ENCODE measurements around the gene NAB2. TPM values are rescaled to one million over a fixed set of nuclear protein-coding genes. Genes with fewer than 3 reads are reported as not detected.

Gene NAB2
- polyA plus RNA-seq, 3 donors = 1.00 to 8.3 (median 2.7) TPM

GRCh38 chr12:57097554-57097835 is 8.6 kb downstream of the NAB2 start:
- Mint-ChIP-seq H3K9me3 (no peaks in the 10 kb centered on the region), H3K36me3 (peaks cover 79% of the 10 kb centered on the region in 2 donors), H3K27me3 (ENCODE audit: low read depth in 3 of 3) (peaks cover 0 to 2% (median 0%) of the 10 kb centered on the region in 3 donors), H3K27ac (peak overlapping the region in 2 of 7 donors; percentile 13 to 55), H3K4me1 (peaks cover 41% of the 10 kb centered on the region), H3K4me3 (no peak overlapping the region)
- H3K27ac ChIP-seq (ENCODE audit: low read depth in 1 of 2, low read length in 2 of 2) = no peak overlapping the region
- H3K4me1 ChIP-seq (ENCODE audit: control insufficient read depth in 1 of 2, insufficient read depth in 2 of 2, low read length in 2 of 2) = peaks cover 22 to 28% of the 10 kb centered on the region in 2 donors
- no peak overlapping the region for H3K9ac ChIP-seq (ENCODE audit: insufficient read depth, low read length, poor library complexity, severe bottlenecking)
- intact Hi-C loops (cut with micrococcal nuclease) = no loop called here
- H3K4me2 ChIP-seq (replicated peaks; ENCODE audit: extremely low read depth, low read length, poor library complexity, severe bottlenecking) = no peak overlapping the region
- H2AFZ ChIP-seq (ENCODE audit: insufficient read depth, low read depth, low read length, poor library complexity, severe bottlenecking) = no peak overlapping the region
- 99% methylated on average over 8 of the region's 8 CpGs for WGBS (ENCODE audit: insufficient coverage)
- no peak for DNase-seq
- TF ChIP-seq CTCF (IDR thresholded peaks at IDR 0.05) = no peak
- no peaks in the 10 kb centered on the region for H3K27me3 ChIP-seq (ENCODE audit: control insufficient read depth in 2 of 2, insufficient read depth in 2 of 2, low read length in 2 of 2)
- no peaks in the 10 kb centered on the region for H3K9me3 ChIP-seq (replicated peaks in 1 of 2; ENCODE audit: control insufficient read depth in 1 of 2, insufficient read depth in 1 of 2, low read length in 2 of 2)
- H3K36me3 ChIP-seq (replicated peaks in 1 of 2; ENCODE audit: control insufficient read depth in 1 of 2, insufficient read depth in 2 of 2, low read length in 2 of 2) = peaks cover 64 to 82% of the 10 kb centered on the region in 2 donors
- peaks cover 99% of the 10 kb centered on the region for H4K20me1 ChIP-seq (ENCODE audit: insufficient read depth, low read length)
- no peak overlapping the region for H3K4me3 ChIP-seq (replicated peaks in 1 of 3; ENCODE audit: low read depth in 2 of 3, low read length in 3 of 3)
- peaks cover 7% of the 10 kb centered on the region for H3K79me2 ChIP-seq (ENCODE audit: insufficient read depth, low read length)

- Mint-ChIP-seq H3K36me3 (peaks cover 74 to 84% of the 10 kb centered on the region in 2 donors), H3K27ac (peak overlapping the region in 4 of 7 donors; percentile 45 to 88 (median 76)), H3K4me3 (no peak overlapping the region), H3K4me1 (peaks cover 38% of the 10 kb centered on the region), H3K27me3 (ENCODE audit: low read depth in 3 of 3) (peaks cover 0 to 2% (median 0%) of the 10 kb centered on the region in 3 donors), H3K9me3 (no peaks in the 10 kb centered on the region)
- peaks cover 19 to 34% of the 10 kb centered on the region in 2 donors for H3K4me1 ChIP-seq (ENCODE audit: control insufficient read depth in 1 of 2, insufficient read depth in 2 of 2, low read length in 2 of 2)
- WGBS (ENCODE audit: insufficient coverage) = no CpG with 5 or more reads among the region's 1 CpG
- no peak overlapping the region for H3K4me3 ChIP-seq (replicated peaks in 1 of 3; ENCODE audit: low read depth in 2 of 3, low read length in 3 of 3)
- no peaks in the 10 kb centered on the region for H3K9me3 ChIP-seq (replicated peaks in 1 of 2; ENCODE audit: control insufficient read depth in 1 of 2, insufficient read depth in 1 of 2, low read length in 2 of 2)
- H3K4me2 ChIP-seq (replicated peaks; ENCODE audit: extremely low read depth, low read length, poor library complexity, severe bottlenecking) = no peak overlapping the region
- no peaks in the 10 kb centered on the region for H3K27me3 ChIP-seq (ENCODE audit: control insufficient read depth in 2 of 2, insufficient read depth in 2 of 2, low read length in 2 of 2)
- H3K36me3 ChIP-seq (replicated peaks in 1 of 2; ENCODE audit: control insufficient read depth in 1 of 2, insufficient read depth in 2 of 2, low read length in 2 of 2) = peaks cover 65 to 86% of the 10 kb centered on the region in 2 donors
- peak overlapping the region in 1 of 2 donors; percentile 61 for H3K27ac ChIP-seq (ENCODE audit: low read depth in 1 of 2, low read length in 2 of 2)
- intact Hi-C loops (cut with micrococcal nuclease) = no loop called here
- no peak overlapping the region for H2AFZ ChIP-seq (ENCODE audit: insufficient read depth, low read depth, low read length, poor library complexity, severe bottlenecking)
- H3K9ac ChIP-seq (ENCODE audit: insufficient read depth, low read length, poor library complexity, severe bottlenecking) = no peak overlapping the region
- no peak for TF ChIP-seq CTCF (IDR thresholded peaks at IDR 0.05)
- H4K20me1 ChIP-seq (ENCODE audit: insufficient read depth, low read length) = peaks cover 100% of the 10 kb centered on the region
- H3K79me2 ChIP-seq (ENCODE audit: insufficient read depth, low read length) = peaks cover 7% of the 10 kb centered on the region
- no peak for DNase-seq
Measured at GRCh38 chr12:57098546-57098945, 9.6 kb downstream of the NAB2 start.
